OCI-LY7 (cell line): ENCODE data around the gene CCDC38.

ENCODE experiments used
- EZH2phosphoT487 ChIP-seq: fragments of 200-600 bp; sonication (generic); IDR thresholded peaks from 2 replicates; pipeline ENCODE4 v1.6.1; 2018; ENCODE audit warnings: low read depth, borderline replicate concordance, mild to moderate bottlenecking, mixed run types, antibody characterized with exemption, low read length, moderate library complexity, mixed read lengths
- TF ChIP-seq, protein P1 (sequence below): fragments of 200-600 bp; sonication (generic); conservative IDR thresholded peaks from 2 replicates; pipeline ENCODE4 v1.5.1; 2014; ENCODE audit warnings: mild to moderate bottlenecking, antibody characterized with exemption, low read length, moderate library complexity, mixed read lengths

DNA sequence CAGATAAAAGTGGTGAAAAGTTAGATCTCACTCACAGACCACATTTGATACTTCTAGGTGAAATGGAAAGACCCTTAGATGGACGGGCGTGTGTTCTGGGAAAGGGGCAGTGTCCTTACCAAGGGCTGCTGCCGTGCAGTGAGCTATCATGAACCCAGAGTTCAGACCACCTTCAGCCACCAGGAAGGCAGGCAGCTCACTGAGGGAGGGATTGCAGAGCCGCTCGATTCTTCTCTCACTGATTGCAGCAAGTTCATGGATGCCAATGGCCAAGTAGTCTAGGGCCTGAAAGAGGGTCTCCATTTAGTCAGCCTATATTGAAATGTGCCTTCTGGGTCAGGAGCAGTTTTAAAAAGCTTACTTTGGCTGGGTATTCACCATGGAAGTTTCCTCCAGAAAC, 38.0 kb upstream of the CCDC38 start:
- TF ChIP-seq, protein P1, sequence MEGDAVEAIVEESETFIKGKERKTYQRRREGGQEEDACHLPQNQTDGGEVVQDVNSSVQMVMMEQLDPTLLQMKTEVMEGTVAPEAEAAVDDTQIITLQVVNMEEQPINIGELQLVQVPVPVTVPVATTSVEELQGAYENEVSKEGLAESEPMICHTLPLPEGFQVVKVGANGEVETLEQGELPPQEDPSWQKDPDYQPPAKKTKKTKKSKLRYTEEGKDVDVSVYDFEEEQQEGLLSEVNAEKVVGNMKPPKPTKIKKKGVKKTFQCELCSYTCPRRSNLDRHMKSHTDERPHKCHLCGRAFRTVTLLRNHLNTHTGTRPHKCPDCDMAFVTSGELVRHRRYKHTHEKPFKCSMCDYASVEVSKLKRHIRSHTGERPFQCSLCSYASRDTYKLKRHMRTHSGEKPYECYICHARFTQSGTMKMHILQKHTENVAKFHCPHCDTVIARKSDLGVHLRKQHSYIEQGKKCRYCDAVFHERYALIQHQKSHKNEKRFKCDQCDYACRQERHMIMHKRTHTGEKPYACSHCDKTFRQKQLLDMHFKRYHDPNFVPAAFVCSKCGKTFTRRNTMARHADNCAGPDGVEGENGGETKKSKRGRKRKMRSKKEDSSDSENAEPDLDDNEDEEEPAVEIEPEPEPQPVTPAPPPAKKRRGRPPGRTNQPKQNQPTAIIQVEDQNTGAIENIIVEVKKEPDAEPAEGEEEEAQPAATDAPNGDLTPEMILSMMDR, result no peak
- no peak for TF ChIP-seq EZH2phosphoT487
